ENCODE data around the gene GUCY1A2.

Gene GUCY1A2

GRCh38 chr11:107042748-107043147 lies 24.5 kb upstream of the GUCY1A2 start:
- no peak overlapping the region for H3K9ac ChIP-seq (ENCODE audit: low read depth, low read length)
- no peaks in the 10 kb centered on the region for H3K79me2 ChIP-seq (ENCODE audit: insufficient read depth, low read length)
- no peak for DNase-seq
- no peak overlapping the region for H3K4me2 ChIP-seq (ENCODE audit: insufficient read depth, low read length)
- H3K27ac ChIP-seq (ENCODE audit: low read length) = no peak overlapping the region
- no peak overlapping the region for H3K4me3 ChIP-seq (ENCODE audit: low read depth in 1 of 2, low read length in 2 of 2)
- no peaks in the 10 kb centered on the region for H3K27me3 ChIP-seq (ENCODE audit: insufficient read depth, low read length, poor library complexity)
- ATAC-seq (ENCODE audit: insufficient read depth, low read depth) = 0 out of 3 replicates have a peak, but pooled peaks have one; percentile 44
- TF ChIP-seq CTCF (IDR thresholded peaks at IDR 0.05; ENCODE audit: borderline replicate concordance, extremely low read depth, low read length, poor library complexity, severe bottlenecking) (no peak), EZH2 (IDR thresholded peaks at IDR 0.05; ENCODE audit: borderline replicate concordance, low read depth, low read length, severe bottlenecking) (no peak)
- peak overlapping the region; percentile 8; the same call in 1 of the 2 replicates for H2AFZ ChIP-seq (ENCODE audit: low read depth, low read length)
- no peaks in the 10 kb centered on the region for H3K4me1 ChIP-seq (ENCODE audit: insufficient read depth, low read length)
- H3K9me3 ChIP-seq (ENCODE audit: insufficient read depth, low read length, severe bottlenecking) = no peaks in the 10 kb centered on the region
- H4K20me1 ChIP-seq (ENCODE audit: insufficient read depth, low read length) = no peaks in the 10 kb centered on the region
- no peaks in the 10 kb centered on the region for H3K36me3 ChIP-seq (ENCODE audit: insufficient read depth, low read length)

DNA sequence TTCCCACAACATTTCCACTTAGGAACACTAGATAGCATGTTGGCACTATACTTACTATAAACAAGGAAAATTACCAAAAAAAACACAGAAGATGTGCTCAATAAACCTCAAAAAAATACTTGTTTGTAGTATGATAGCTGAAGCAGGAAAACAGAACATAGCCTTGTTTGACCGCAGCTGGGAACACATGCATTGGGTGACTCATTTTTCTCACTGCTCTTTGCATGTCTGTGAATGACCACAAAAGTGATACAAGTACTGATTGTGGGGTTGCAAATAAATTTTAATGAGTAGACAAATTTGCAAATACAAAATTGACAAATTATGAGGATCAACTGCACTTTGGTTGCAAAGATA lies 22.8 kb upstream of the GUCY1A2 start:
- Histone ChIP-seq H3K9me3 (ENCODE audit: insufficient read depth, low read length, severe bottlenecking) (no peaks in the 10 kb centered on the region), H3K4me2 (ENCODE audit: insufficient read depth, low read length) (no peak overlapping the region), H3K27me3 (ENCODE audit: insufficient read depth, low read length, poor library complexity) (no peaks in the 10 kb centered on the region), H3K9ac (ENCODE audit: low read depth, low read length) (no peak overlapping the region), H4K20me1 (ENCODE audit: insufficient read depth, low read length) (no peaks in the 10 kb centered on the region), H3K27ac (ENCODE audit: low read length) (no peak overlapping the region), H3K4me1 (ENCODE audit: insufficient read depth, low read length) (no peaks in the 10 kb centered on the region), H3K4me3 (ENCODE audit: low read depth in 1 of 2, low read length in 2 of 2) (no peak overlapping the region), H2AFZ (ENCODE audit: low read depth, low read length) (no peak overlapping the region), H3K79me2 (ENCODE audit: insufficient read depth, low read length) (no peaks in the 10 kb centered on the region), H3K36me3 (ENCODE audit: insufficient read depth, low read length) (no peaks in the 10 kb centered on the region)
- TF ChIP-seq EZH2 (IDR thresholded peaks at IDR 0.05; ENCODE audit: borderline replicate concordance, low read depth, low read length, severe bottlenecking) = no peak
- TF ChIP-seq CTCF (IDR thresholded peaks at IDR 0.05; ENCODE audit: borderline replicate concordance, extremely low read depth, low read length, poor library complexity, severe bottlenecking) = no peak
- ATAC-seq (ENCODE audit: insufficient read depth, low read depth) (no peak), DNase-seq (no peak)

DNA sequence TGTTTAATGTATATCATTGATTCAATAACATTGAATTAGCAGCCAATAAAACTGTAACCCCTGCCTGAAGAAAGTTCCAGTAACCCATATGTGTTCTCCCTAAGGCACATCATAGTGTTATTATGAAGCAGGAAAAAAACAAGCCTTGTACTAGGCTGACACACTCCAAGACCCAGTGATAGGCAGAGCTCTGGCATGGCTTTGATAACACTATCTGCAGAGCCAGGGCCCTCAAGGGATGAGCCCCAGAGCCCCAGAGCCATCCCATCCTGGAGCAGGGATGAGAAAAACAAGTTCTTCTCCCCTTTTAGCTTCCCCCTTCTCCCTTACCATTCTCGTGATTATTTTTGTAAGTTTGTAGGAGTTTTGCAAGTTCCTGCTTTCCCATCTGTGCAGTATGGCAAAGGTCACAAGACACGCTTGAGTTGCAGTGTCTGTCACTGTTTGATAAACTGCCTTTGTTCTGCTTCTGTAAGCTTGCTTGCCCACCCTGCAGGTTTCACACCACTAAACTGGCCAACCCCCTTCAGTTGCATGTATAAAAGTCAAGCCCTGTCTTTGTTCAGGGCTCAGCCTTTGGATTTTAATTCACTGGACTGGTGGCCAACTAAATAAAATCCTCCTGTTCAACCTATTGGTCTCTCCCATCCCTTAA lies 22.3 kb upstream of the GUCY1A2 start:
- no peak for ATAC-seq (ENCODE audit: insufficient read depth, low read depth)
- no peak overlapping the region for H3K4me3 ChIP-seq (ENCODE audit: low read depth in 1 of 2, low read length in 2 of 2)
- H3K9me3 ChIP-seq (ENCODE audit: insufficient read depth, low read length, severe bottlenecking) = no peaks in the 10 kb centered on the region
- H3K4me1 ChIP-seq (ENCODE audit: insufficient read depth, low read length) = no peaks in the 10 kb centered on the region
- H3K9ac ChIP-seq (ENCODE audit: low read depth, low read length) = no peak overlapping the region
- no peaks in the 10 kb centered on the region for H3K36me3 ChIP-seq (ENCODE audit: insufficient read depth, low read length)
- H3K27ac ChIP-seq (ENCODE audit: low read length) = no peak overlapping the region
- no peaks in the 10 kb centered on the region for H3K79me2 ChIP-seq (ENCODE audit: insufficient read depth, low read length)
- no peaks in the 10 kb centered on the region for H4K20me1 ChIP-seq (ENCODE audit: insufficient read depth, low read length)
- no peak overlapping the region for H3K4me2 ChIP-seq (ENCODE audit: insufficient read depth, low read length)
- TF ChIP-seq CTCF (IDR thresholded peaks at IDR 0.05; ENCODE audit: borderline replicate concordance, extremely low read depth, low read length, poor library complexity, severe bottlenecking) (no peak), EZH2 (IDR thresholded peaks at IDR 0.05; ENCODE audit: borderline replicate concordance, low read depth, low read length, severe bottlenecking) (no peak)
- DNase-seq = no peak
- H3K27me3 ChIP-seq (ENCODE audit: insufficient read depth, low read length, poor library complexity) = no peaks in the 10 kb centered on the region
- H2AFZ ChIP-seq (ENCODE audit: low read depth, low read length) = no peak overlapping the region

Data from DND-41 (cell line).